Stimulated activated CD8-positive, alpha-beta memory T cell treated with anti-CD3 and anti-CD28 coated beads, Interleukin-7, amount 100 ng/mL, for 1 hour (primary cell): Measurements from ENCODE around the gene MYO5B.
A peak's percentile ranks its signal among the peaks of the same experiment; 100 is the strongest.
"Not testable (repeated sequence)": the region's sequence is repeated elsewhere in the genome, so short reads cannot be mapped to it uniquely, and the experiment has no call there.

Source experiments
- DNase-seq, 2 donors: peaks; one replicate each; pipeline ENCODE4 v3.0.0-alpha.2; 2020; ENCODE audit warnings: low read depth in 2 of 2

MYO5B gene

DNA sequence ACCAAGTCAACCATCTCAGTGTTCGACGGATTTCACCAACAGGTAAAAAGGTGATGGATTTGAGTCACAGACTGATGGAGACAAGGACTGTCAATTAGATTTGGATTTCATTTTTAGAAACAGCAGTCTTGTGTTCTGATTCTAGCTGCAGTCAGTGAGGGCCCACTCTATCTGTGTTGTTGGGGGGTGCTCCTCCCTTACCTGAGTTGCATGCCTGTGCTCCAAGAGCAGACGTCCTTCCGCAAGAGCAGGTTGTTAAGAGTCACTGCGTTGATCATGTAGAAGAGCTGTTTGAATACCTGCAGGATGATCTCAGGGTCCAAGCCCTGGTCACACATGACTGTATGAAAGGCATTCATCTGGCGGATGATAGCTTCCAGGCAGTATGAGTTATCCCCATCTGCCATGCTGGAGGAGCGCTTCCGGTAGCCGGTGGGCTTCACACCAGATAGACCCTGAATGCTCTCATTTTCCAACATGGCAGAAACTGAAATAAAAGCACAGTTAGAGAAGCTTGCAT is 357.6 kb downstream of the MYO5B start:
- not testable (repeated sequence) for DNase-seq

DNA sequence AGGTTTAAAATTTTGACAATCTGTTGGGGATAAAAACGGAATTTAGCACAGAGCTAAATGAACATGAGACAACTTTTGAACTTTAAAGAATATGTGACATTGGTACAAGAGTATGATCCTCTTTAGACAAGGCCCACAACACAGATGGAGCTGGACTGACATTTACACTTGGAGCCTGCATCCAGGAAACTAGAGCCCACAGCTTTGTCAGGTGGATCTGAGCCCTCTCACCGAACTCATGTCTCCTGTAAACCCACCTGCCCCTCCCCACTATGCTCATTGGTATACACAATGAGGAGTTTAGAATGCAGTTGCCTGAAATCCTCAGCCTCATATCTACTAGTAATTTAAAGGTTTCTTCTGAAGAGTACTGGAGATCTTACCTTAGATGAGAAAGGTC is 359.5 kb downstream of the MYO5B start:
- no peak for DNase-seq

DNA sequence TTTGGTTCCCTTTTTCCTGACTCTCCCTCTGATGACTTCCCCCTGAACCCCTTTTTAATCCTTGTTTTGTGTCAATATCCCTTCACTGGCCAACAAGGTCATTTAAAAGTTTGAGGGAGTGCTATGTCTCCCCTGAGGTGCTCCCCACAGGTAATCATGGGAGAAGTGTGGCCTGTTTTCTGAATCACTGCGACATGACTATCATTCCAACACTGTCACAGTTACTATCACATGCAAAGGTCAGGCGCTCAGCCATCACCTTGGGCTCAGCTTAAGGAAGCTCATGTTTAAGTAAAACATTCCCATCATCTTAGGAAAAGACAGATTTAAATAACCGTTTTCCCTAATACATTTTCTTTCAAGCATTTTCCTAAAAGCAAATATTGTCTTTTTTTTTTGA is 360.7 kb downstream of the MYO5B start:
- DNase-seq: no peak

DNA sequence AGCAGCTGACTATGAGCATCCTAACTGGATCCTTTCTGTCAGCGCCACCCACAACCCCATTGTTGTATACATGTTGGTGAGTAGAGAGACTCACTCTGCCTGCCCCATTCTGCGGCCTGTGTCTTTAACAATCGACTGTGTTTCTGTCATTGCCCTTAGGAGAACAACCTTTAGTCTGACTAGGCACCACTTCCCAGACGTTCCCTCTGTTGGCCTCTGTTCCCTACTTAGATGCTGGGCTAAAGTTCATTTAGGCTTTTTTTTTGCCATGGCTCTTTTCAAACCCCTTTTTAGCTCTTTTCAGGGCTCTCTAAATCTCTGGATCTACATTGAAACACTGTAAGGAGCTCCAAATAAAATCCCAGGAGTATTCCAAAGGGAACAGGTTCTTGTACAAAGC is 361.1 kb downstream of the MYO5B start:
- DNase-seq: no peak

DNA sequence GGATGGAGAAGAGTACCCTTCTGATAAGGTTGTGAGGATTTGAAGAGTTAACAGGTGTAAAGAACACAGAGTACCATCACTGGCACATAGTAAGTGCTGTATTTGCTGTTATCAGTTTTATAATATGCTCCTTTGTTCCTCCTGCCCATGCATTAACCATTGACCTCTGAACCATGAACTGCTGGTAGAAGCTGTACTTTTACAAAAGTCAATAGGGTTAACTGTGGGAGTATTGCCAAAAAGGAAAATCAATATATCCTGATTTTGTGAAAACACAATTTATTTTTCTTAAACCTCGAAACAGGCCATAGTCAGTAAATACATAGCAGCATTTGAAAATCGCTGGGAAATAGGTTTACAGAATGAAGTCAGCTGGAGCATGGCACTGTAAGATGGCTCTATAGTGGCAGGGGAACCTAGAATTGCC is 362.7 kb downstream of the MYO5B start:
- DNase-seq: no peak

DNA sequence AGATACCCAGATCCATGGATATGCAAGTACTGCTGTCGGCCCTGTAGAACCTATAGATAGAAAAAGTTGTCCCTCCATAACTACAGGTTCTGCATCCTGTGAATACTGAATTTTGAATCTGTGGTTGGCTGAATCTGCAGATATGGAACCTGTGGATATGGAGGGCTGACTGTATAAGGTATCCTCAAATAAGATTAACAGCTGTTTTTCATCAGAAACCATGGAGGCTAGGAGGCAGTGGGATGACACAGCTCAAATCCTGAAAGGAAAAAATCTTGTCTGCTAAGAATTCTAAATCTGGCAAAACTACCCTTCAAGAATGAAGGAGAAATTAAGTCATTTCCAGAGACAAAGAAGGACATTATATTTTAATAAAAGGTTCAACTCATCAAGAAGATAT is 367.0 kb downstream of the MYO5B start:
- DNase-seq: no peak

DNA sequence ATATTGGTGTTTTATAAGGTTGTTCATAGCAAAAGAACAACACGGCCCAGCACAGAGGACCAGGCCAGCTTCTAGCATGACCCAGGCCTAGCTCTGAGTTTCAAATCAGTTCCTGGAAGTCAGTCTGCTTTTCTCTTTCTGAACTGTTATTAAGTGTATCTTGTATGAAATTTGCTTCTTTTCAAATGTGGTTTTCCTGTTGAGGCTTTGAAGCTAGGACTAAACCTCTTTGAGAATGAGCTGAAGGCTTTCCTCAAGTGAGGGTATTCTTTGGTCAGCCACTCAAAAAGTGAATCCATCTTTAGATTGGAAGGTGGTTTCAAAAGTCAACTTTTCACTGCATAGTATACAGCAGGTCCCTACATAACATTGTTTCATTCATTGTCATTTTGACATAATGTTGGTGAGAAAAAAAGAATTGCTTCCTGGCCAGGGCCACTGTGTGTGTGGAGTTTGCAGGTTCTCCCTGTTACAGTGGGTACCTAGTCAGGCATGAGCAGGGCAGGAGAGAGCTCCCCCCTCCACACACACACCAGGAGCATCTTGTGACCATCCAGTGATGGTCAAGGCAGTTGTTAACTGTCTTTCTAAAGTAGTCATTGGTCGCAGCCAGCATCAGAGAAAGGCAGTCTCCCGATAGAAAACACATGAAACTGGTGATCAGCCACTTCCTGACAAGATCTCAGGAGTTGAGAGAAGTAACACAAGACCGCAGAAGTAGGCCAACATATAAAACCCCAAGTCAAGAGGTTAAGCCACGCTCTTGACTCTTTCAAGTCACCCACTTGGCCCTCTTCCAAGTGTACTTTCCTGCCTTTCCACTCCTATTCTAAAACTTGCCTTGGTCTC is 374.9 kb downstream of the MYO5B start:
- DNase-seq: peak in 1 of 2 donors; percentile 4

DNA sequence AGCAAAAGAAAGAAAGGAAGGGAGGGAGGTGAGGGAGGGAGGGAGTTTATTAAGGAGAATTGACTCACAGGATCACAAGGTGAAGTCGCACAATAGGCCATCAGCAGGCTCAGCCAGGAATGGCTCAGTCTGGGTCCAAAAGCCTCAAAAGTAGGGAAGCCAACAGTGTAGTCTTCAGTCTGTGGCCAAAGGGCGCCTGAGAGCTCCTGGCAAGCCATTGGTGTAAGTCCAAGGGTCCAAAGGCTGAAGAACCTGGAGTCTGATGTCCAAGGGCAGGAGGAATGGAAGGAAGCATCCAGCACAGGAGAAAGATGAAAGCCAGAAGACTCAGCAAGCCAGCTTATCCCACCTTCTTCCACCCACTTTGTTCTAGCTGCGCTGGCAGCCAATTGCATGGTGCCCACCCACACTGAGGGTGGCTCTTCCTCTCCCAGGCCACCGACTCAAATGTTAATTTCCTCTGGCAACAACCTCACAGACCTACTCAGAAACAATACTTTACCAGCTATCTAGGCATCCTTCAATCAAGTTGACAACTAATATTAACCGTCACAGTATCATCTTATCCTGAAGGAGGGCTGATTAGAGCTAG is 375.8 kb downstream of the MYO5B start:
- no peak for DNase-seq

DNA sequence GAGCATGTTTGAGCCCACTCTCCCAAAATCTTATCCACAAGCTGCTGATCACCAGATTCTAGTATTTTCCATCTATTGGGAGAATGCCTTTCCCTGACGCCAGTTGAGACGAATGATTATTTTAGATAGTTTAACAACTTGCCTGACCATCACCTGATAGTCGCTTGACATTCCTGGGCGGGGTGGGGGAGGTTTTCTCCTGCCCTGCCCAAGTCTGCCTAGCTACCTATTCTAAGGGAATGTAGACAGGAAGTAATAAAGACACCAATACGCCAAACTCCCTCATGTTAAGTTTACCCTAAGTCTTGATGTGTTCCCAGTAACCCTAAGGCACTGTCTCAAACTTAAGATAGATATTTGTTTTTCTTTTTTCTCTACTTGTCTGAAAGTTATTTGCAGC is 377.0 kb downstream of the MYO5B start:
- no peak for DNase-seq

DNA sequence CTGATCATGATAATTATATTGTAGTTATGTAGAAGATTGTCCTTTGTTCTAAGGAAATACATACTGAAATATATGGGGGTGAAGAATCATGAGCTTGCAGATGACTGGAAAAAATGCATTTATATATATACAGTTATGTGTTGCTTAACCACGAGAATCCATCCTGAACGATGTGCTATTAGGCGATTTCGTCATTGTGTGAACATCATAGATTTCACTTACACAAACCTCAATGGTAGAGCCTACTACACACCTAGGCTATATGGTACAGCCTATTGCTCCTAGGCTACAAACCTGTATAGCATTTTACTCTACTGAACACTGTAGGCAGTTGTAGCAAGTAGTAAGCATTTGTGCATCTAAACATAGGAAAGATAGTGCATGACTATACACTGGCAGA is 379.0 kb downstream of the MYO5B start:
- no peak for DNase-seq

DNA sequence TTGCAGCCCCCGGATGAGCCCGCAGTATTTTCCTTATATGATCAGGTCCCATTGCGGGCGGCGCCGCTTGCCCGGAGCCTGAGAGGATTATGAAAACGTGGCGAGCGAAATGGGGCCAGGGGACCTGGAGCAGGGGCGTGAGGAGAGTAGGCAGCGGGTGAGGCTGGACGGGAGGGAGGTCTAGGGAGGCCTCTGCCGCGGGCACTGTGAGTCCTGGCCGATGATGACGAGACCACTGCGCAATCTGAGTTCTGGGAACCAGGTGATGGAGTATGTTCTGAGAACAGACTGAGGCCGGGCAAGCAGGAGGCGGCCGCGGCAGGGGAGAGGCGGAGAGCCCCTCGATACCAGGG is 380.8 kb downstream of the MYO5B start:
- peak; percentile 45 to 52 for DNase-seq

DNA sequence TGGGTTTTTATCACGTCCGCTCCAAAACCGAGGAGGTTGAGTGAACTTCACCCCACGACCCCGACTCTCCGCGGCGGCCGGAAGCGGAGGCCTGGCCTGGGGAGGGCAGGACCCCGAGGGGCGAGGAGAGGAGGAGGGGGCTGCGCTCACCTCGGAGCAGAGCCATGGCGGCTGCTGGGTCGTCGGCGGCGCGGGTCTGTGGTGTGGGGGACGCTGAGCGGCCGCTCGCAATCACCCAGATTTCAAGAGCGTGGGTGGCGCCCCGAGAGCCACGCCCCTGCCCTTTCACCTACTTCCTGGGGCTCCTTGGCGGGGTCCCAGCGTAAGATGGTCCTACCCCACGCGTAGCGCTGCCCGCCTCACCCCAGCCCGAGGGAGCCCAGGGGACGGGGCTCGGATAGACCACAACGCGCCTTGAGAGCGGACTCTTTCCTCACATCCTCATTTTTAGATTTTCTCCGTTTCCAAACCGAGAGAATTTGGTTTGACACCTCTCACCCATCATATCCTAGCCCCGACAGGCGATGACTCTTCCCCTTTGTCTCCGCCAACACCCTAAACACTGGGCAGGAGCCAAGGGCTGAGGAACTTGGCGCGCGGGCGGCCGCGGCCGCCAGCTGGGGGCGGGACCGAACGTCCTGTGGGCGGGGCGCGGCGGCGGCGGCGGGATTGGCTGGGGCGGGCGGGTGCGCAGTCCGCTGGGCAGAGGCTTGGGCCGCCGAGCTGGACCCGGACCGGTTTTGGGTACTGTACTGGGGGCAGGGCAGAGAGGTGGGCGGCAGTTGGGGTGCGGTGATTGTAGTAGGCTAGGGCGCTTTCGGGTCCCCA is 381.4 kb downstream of the MYO5B start, which contains the start of gene ACAA2:
ACAA2 (minus strand) TSS at position 215 of the 828 bp plus-strand sequence; CDS start at position 166, 49 bp downstream.
- DNase-seq: peak; percentile 68 to 71

DNA sequence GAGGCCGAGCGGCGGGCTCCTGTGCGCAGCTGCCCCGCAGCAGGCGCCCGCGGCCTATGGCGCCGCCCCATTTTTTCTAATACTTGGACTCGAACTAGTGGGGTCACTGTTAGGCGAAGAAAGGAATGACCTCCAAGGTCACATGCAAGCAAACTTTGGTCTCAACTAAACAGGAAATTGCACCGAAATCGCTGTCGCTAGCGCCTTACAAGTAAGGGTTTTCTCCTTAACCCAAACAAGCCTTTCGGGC is 382.0 kb downstream of the MYO5B start:
- no peak for DNase-seq

DNA sequence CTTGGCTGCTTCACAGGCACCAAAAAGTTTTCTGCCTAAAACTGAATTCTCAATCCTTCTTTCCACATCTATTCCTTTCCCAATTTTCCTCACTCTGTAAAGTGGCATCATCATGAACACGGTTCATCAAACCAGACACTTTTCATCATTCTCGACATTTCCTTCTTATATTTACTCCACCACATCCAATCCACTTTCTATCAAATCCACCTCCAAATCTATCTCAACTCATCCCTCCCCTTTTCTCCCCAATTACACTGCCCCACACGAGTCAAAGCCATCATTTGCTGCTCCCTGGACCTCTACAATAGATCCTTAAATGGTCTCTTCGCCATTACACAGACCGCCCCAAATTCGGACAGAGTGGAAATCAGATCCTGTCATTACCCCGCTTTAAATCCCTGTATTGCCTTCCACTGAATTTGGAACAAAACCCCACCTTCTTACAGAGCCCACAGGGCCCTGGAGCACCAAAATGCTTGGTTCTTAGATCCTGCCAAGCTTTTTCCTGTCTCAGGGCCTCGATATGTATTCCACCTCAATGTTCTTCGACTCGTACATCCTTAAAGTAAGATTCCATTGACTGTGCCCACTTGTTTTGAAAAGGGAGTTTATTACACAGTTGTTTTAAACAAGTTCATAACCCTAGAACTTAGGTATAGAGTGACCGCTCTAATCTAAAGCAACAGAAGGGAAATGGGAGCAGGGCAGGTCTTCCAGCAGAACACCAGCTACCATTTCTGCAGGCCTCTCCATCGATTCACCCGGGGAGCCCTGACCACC is 382.5 kb downstream of the MYO5B start:
- no peak for DNase-seq

DNA sequence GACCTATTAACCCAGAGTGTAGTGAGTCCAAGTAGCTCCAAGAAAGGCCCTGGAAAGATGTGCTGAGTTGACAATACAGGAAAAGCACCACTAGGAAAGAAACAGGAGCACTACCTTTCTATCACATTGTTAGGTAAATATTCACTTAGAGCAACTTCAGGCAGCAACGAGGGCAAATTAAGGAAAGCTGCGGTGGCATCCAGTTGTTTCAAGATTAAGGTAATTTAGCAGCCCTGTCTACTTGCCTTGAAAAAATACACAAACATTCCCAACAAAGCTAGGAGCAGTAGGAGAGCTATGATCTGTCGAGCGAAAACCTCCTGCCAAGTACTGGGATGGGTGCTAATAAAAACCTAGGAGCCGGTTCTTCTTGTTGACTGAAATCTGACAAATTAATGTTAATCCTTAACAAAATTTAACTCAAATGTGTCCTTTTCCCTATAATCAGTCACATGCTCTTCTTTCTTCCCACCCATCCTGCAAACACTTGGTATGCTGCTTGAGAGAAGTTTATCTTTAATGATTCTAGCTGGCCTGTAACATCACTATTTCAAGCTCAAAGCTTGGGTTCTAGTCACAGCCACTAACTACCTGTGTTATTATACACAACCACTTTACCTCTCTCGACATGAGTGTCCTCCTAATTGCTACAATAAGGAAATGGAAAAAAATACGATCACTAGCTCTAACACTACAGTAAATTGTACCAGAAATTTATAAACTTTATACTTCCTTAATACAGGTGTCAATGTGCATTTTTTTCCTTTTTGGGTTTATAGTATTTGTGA is 383.6 kb downstream of the MYO5B start:
- DNase-seq: no peak

DNA sequence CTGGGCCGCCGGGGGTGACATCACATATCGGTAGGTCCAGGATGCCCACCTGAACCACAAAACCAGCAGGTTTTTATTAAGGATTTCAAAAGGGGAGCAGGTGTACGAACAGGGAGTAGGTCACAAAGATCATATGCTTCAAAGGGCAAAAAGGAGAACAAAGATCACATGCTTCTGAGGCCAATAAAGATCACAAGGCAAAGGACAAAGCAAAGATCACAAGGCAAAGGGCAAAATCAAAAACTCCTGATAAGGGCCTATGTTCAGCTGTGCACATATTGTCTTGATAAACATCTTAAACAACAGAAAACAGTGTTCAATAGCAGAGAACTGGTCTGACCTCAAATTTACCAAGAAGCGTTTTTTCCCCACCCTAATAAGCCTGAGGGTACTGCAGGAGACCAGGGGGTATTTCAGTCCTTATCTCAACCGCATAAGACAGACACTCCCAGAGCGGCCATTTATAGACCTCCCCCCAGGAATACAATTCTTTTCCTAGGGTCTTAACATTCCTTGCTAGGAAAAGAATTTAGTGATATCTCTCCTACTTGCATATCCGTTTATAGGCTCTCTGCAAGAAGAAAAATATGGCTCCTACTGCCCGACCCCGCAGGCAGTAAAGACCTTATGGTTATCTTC is 386.3 kb downstream of the MYO5B start:
- DNase-seq: not testable (repeated sequence)

DNA sequence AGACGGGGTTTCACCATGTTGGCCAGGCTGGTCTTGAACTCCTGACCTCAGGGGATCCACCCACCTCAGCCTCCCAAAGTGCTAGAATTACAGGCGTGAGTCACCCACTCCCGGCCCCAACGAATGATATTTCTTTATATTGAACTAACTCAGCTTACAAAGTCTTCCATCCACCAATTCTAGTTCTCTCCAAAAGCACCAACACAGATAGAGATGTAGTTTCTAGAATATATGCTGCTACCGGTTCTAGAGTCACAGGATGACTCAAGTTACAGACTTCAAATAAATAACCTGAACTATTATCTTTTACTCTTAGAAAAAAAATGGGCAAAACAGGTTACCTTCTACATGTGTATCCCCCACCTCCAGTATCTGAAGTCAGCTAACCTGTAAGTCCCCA is 390.9 kb downstream of the MYO5B start:
- DNase-seq: no peak

DNA sequence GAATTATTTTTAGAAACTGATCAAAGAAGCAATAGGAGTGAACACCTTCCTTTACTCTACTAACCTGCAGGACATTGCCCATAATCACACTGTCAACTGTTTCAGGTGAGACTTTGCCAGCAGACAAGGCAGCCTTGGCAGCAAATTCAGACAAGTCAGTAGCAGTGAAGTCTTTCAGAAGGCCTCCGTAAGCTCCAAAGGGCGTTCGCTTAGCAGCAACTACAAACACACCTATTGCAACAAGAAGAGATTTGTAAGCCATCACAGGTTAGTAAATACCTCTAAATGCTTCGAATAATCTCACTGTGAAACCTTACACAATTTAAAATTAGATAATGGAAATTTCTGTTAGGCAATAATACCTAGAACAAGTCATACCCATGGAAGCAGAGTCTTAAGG is 392.3 kb downstream of the MYO5B start:
- no peak for DNase-seq

DNA sequence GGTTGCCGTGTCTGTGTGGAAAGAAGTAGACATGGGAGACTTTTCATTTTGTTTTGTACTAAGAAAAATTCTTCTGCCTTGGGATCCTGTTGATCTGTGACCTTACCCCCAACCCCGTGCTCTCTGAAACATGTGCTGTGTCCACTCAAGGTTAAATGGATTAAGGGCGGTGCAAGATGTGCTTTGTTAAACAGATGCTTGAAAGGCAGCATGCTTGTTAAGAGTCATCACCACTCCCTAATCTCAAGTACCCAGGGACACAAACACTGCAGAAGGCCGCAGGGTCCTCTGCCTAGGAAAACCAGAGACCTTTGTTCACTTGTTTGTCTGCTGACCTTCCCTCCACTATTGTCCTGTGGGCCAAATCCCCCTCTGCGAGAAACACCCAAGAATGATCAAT is 394.5 kb downstream of the MYO5B start:
- not testable (repeated sequence) for DNase-seq

DNA sequence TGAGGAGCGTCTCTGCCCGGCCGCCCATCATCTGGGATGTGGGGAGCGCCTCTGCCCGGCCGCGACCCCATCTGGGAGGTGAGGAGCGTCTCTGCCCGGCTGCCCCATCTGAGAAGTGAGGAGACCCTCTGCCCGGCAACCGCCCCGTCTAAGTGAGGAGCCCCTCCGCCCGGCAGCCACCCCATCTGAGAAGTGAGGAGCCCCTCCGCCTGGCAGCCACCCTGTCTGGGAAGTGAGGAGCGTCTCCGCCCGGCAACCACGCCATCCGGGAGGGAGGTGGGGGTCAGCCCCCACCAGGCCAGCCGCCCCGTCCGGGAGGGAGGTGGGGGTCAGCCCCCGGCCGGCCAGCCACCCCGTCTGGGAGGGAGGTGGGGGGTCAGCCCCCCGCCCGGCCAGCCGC is 395.1 kb downstream of the MYO5B start:
- not testable (repeated sequence) for DNase-seq
